CD8-positive, alpha-beta memory T cell (primary cell): ENCODE data around the gene GARS1. TPM values are rescaled to one million over a fixed set of nuclear protein-coding genes. Genes with fewer than 3 reads are reported as not detected.
A peak's percentile ranks its signal among the peaks of the same experiment; 100 is the strongest.
"Not testable (repeated sequence)": the region's sequence is repeated elsewhere in the genome, so short reads cannot be mapped to it uniquely, and the experiment has no call there.

ENCODE experiments used
- CTCF ChIA-PET: fragments of 350-600 bp; sonication (Branson Sonifier 250); formaldehyde crosslinking; loops from one replicate; lab custom pipeline; 2021; ENCODE audit warnings: antibody characterized with exemption; lab: Charles Lee
- POLR2A ChIA-PET: fragments of 350-600 bp; sonication (Branson Sonifier 250); formaldehyde crosslinking; loops from one replicate; lab custom pipeline; 2021; ENCODE audit warnings: antibody characterized with exemption; lab: Charles Lee
- DNase-seq, 5 donors: peaks; one replicate each; pipeline versions ENCODE4 v3.0.0 to v3.0.0-alpha.2; 2020 to 2022; ENCODE audit warnings: mixed read lengths in 1 of 5
- H3K27ac ChIP-seq: one replicate; pipeline ENCODE4 v1.7.0; 2013; ENCODE audit warnings: low read depth, mild to moderate bottlenecking, low read length, moderate library complexity
- H3K27me3 ChIP-seq: 2 replicates; pipeline ENCODE4 v1.7.0; 2013; ENCODE audit warnings: low read length, mild to moderate bottlenecking; ENCODE audit not compliant: insufficient read depth, poor library complexity, severe bottlenecking
- H3K36me3 ChIP-seq: 2 replicates; pipeline ENCODE4 v1.7.0; 2013; ENCODE audit warnings: mild to moderate bottlenecking, low read length, moderate library complexity; ENCODE audit not compliant: insufficient read depth
- H3K4me1 ChIP-seq: 2 replicates; pipeline ENCODE4 v1.7.0; 2013; ENCODE audit warnings: mild to moderate bottlenecking, low read length, moderate library complexity; ENCODE audit not compliant: insufficient read depth
- H3K4me3 ChIP-seq: 2 replicates; pipeline ENCODE4 v1.7.0; 2013; ENCODE audit warnings: mild to moderate bottlenecking, low read length
- H3K9me3 ChIP-seq: 2 replicates; pipeline ENCODE4 v1.7.0; 2013; ENCODE audit warnings: mild to moderate bottlenecking, low read length
- H3K27ac Mint-ChIP-seq, 8 donors: one replicate each; pipeline ENCODE4 v1.8.0; 2020 to 2021; ENCODE audit warnings: mixed read lengths in 8 of 8, mild to moderate bottlenecking in 6 of 8, inconsistent platforms in 3 of 8, moderate library complexity in 3 of 8
- H3K27me3 Mint-ChIP-seq, 2 donors: one replicate each; pipeline ENCODE4 v1.8.0; 2020 to 2021; ENCODE audit warnings: mixed read lengths in 2 of 2, mild to moderate bottlenecking in 1 of 2, moderate library complexity in 1 of 2
- H3K36me3 Mint-ChIP-seq, 3 donors: one replicate each; pipeline ENCODE4 v1.8.0; 2020 to 2021; ENCODE audit warnings: mixed read lengths in 3 of 3, inconsistent platforms in 1 of 3, mild to moderate bottlenecking in 1 of 3
- H3K4me1 Mint-ChIP-seq, 3 donors: one replicate each; pipeline ENCODE4 v1.8.0; 2020 to 2021; ENCODE audit warnings: mixed read lengths in 3 of 3, inconsistent platforms in 1 of 3, mild to moderate bottlenecking in 1 of 3
- H3K4me3 Mint-ChIP-seq, 7 donors: one replicate each; pipeline ENCODE4 v1.8.0; 2020 to 2021; ENCODE audit warnings: mixed read lengths in 7 of 7, mild to moderate bottlenecking in 6 of 7, moderate library complexity in 4 of 7, inconsistent platforms in 2 of 7
- H3K9me3 Mint-ChIP-seq, 5 donors: one replicate each; pipeline ENCODE4 v1.8.0; 2020 to 2022; ENCODE audit warnings: mixed read lengths in 5 of 5, mild to moderate bottlenecking in 3 of 5, moderate library complexity in 2 of 5, inconsistent platforms in 1 of 5
- polyA plus RNA-seq: library from polyadenylated mRNA; unstranded; fragments of 300-500 nt; fragmentation: Illumina TruSeq; gene quantifications from one replicate; pipeline ENCODE4 v1.2.3, GENCODE V29; 2021
- total RNA-seq, 2 experiments: library from RNA; stranded (reverse); gene quantifications; one replicate each; pipeline ENCODE4 v1.2.3, GENCODE V29; 2021

The GARS1 gene
- total and polyA plus RNA-seq, 3 experiments from 2014 or later = 92.0 to 329 (median 311) TPM

DNA sequence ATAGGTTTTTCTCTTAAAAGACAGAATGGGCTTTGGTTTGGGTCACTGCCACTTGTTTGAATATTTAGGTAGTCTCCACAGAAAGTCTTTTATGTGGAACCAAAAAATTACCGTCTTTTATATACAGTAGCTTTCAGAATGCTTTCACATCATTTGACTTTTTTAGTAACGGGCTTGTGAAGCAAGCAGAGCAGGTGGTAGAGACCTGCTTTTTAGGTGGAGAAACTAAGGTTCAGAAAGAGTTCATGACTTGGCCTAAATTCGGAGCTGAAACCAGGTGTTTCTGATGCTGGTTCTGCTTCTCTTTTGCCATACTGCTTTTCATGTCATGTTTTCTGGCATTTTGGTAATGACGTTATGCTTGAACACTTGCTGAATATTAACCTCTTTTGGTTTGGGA, 36.3 kb downstream of the GARS1 start:
- Mint-ChIP-seq H3K27ac (peak overlapping the region in 1 of 8 donors; percentile 6), H3K4me1 (peaks cover 0 to 10% (median 0%) of the 10 kb centered on the region in 3 donors)

DNA sequence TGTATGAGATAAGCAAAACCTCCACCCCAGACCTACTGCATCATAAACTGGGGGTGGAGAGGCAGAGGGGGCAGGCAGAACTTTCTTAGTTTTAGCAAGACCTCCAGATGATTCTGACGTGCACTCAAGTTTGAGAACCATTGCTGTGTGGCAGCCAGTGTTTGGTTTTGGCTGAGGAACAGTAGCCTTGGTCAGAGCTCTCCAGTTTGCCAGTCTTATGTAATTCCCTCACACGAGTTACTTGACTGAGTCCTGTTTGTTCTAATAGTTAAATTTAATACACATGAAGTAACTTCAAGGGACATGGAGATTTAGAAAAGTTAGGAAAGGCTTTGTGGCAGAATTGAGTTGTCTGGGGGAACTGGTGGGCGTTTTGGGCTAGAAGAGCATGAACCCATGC, 38.5 kb downstream of the GARS1 start:
- DNase-seq = no peak
- Histone ChIP-seq H3K27me3 (no peaks in the 10 kb centered on the region), H3K4me3 (no peak overlapping the region), H3K36me3 (peaks cover 49% of the 10 kb centered on the region), H3K9me3 (no peaks in the 10 kb centered on the region), H3K27ac (no peak overlapping the region), H3K4me1 (no peaks in the 10 kb centered on the region)
- H3K9me3 Mint-ChIP-seq = peaks cover 0 to 2% (median 0%) of the 10 kb centered on the region in 5 donors
- ChIA-PET CTCF (interaction anchor here (1.5 kb wide), 1 partner anchor 107 kb away, joined by 6 read pairs; no protein-coding TSS in a partner anchor), POLR2A (no interaction called here)
- H3K36me3 Mint-ChIP-seq = peaks cover 23 to 74% (median 34%) of the 10 kb centered on the region in 3 donors
- H3K27me3 Mint-ChIP-seq = no peaks in the 10 kb centered on the region
- peak overlapping the region in 3 of 8 donors; percentile 35 to 71 (median 57) for H3K27ac Mint-ChIP-seq
- no peak overlapping the region for H3K4me3 Mint-ChIP-seq
- H3K4me1 Mint-ChIP-seq = peaks cover 0 to 3% (median 0%) of the 10 kb centered on the region in 3 donors

More for the DNA sequence above, 36.3 kb downstream of the GARS1 start:
- CTCF ChIA-PET = no interaction called here
- no peak overlapping the region for H3K4me3 ChIP-seq
- peaks cover 23 to 89% (median 37%) of the 10 kb centered on the region in 3 donors for H3K36me3 Mint-ChIP-seq
- DNase-seq = no peak
- H3K4me1 ChIP-seq = no peaks in the 10 kb centered on the region
- H3K9me3 Mint-ChIP-seq = peaks cover 0 to 2% (median 0%) of the 10 kb centered on the region in 5 donors
- no peaks in the 10 kb centered on the region for H3K27me3 ChIP-seq
- H3K27ac ChIP-seq = no peak overlapping the region
- H3K9me3 ChIP-seq = no peaks in the 10 kb centered on the region
- no peak overlapping the region for H3K4me3 Mint-ChIP-seq
- peaks cover 60% of the 10 kb centered on the region for H3K36me3 ChIP-seq
- POLR2A ChIA-PET = no interaction called here
- H3K27me3 Mint-ChIP-seq = no peaks in the 10 kb centered on the region

GRCh38 chr7:30634193-30634626, 39.5 kb downstream of the GARS1 start:
- Histone ChIP-seq H3K27me3 (no peaks in the 10 kb centered on the region), H3K4me1 (no peaks in the 10 kb centered on the region), H3K36me3 (peaks cover 39% of the 10 kb centered on the region), H3K9me3 (no peaks in the 10 kb centered on the region), H3K4me3 (no peak overlapping the region), H3K27ac (no peak overlapping the region)
- Mint-ChIP-seq H3K4me3 (no peak overlapping the region), H3K27ac (peak overlapping the region in 3 of 8 donors; percentile 7 to 10 (median 7)), H3K9me3 (peaks cover 0 to 2% (median 0%) of the 10 kb centered on the region in 5 donors), H3K36me3 (peaks cover 18 to 64% (median 31%) of the 10 kb centered on the region in 3 donors), H3K27me3 (no peaks in the 10 kb centered on the region), H3K4me1 (peaks cover 0 to 3% (median 0%) of the 10 kb centered on the region in 3 donors)
- ChIA-PET POLR2A (no interaction called here), CTCF (interaction anchor here (1.3 kb wide), 1 partner anchor 107 kb away, joined by 3 read pairs; no protein-coding TSS in a partner anchor)
- DNase-seq = no peak

DNA sequence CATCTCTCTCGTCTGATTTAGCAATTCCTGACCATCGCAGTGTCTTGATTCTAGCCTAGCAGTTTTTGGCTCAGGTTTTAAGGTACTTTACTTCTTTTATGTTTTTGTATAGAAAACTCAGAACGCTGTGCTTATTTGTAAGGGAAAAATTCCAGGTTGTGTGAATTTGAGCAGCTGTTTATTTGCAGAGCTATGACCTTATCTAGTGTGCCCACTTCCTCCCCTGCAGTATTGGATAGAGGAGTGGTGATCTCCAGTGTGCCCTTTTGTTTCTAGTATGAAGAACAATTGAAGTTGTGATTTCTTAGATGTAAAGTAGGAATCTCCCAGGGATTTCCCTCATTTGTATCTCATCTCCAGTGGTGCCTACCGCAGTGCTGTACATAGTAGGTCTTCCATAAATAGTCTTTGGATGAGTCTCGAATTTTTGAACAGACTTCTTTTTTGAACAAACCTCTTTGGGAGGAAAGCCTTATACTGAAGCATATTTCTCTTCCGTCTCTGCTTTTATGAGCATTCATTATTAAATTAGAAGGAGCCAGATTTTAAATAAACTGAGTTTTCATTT, 40.0 kb downstream of the GARS1 start:
- ChIA-PET POLR2A (no interaction called here), CTCF (interaction anchor here (1.3 kb wide), 1 partner anchor 107 kb away, joined by 3 read pairs; no protein-coding TSS in a partner anchor)

DNA sequence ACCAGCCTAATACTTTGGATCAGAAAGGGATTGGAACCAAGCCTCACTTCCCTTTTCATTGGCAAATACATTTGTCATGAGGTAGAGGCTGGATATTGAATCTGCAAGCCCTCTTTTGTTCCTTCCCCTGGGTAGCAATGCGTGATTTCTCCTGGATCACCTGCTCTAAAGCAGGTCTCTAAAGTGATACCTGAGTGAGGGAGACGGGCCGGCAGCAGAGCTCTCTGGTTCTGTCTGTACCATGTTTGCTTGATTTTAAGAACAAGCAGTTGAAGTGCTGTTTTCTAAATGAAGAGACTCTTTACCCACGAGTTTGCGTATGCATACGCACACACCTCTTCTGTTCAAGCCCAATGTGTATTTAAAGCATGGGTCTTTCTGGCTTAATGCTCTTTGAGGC, 41.1 kb downstream of the GARS1 start:
- peaks cover 33% of the 10 kb centered on the region for H3K36me3 ChIP-seq
- H3K4me1 Mint-ChIP-seq = peaks cover 0 to 3% (median 0%) of the 10 kb centered on the region in 3 donors
- H3K36me3 Mint-ChIP-seq = peaks cover 18 to 54% (median 27%) of the 10 kb centered on the region in 3 donors
- no peak for DNase-seq
- H3K27ac Mint-ChIP-seq = no peak overlapping the region
- H3K27ac ChIP-seq = no peak overlapping the region
- H3K9me3 Mint-ChIP-seq = peaks cover 0 to 2% (median 0%) of the 10 kb centered on the region in 5 donors
- H3K4me1 ChIP-seq = no peaks in the 10 kb centered on the region
- H3K4me3 ChIP-seq = no peak overlapping the region
- no peaks in the 10 kb centered on the region for H3K9me3 ChIP-seq
- ChIA-PET POLR2A (no interaction called here), CTCF (no interaction called here)
- H3K4me3 Mint-ChIP-seq = no peak overlapping the region
- no peaks in the 10 kb centered on the region for H3K27me3 ChIP-seq
- H3K27me3 Mint-ChIP-seq = no peaks in the 10 kb centered on the region

More for the DNA sequence above, 40.0 kb downstream of the GARS1 start:
- Histone ChIP-seq H3K9me3 (no peaks in the 10 kb centered on the region), H3K4me3 (no peak overlapping the region), H3K27ac (no peak overlapping the region), H3K4me1 (no peaks in the 10 kb centered on the region), H3K27me3 (no peaks in the 10 kb centered on the region), H3K36me3 (peaks cover 34% of the 10 kb centered on the region)
- peak overlapping the region in 1 of 8 donors; percentile 30 for H3K27ac Mint-ChIP-seq
- DNase-seq = no peak
- peaks cover 0 to 2% (median 0%) of the 10 kb centered on the region in 5 donors for H3K9me3 Mint-ChIP-seq
- no peak overlapping the region for H3K4me3 Mint-ChIP-seq
- H3K27me3 Mint-ChIP-seq = no peaks in the 10 kb centered on the region
- peaks cover 0 to 3% (median 0%) of the 10 kb centered on the region in 3 donors for H3K4me1 Mint-ChIP-seq
- peaks cover 18 to 61% (median 31%) of the 10 kb centered on the region in 3 donors for H3K36me3 Mint-ChIP-seq

DNA sequence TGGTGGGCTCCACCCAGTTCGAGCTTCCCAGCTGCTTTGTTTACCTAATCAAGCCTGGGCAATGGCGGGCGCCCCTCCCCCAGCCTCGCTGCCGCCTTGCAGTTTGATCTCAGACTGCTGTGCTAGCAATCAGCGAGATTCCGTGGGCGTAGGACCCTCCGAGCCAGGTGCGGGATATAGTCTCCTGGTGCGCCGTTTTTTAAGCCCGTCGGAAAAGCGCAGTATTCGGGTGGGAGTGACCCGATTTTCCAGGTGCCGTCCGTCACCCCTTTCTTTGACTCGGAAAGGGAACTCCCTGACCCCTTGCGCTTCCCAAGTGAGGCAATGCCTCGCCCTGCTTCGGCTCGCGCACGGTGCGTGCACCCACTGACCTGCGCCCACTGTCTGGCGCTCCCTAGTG, 47.6 kb downstream of the GARS1 start:
- H3K4me3 ChIP-seq, CTCF ChIA-PET, POLR2A ChIA-PET, H3K9me3 ChIP-seq, H3K27me3 Mint-ChIP-seq, H3K4me1 ChIP-seq, H3K27ac Mint-ChIP-seq, H3K4me1 Mint-ChIP-seq, H3K9me3 Mint-ChIP-seq, H3K4me3 Mint-ChIP-seq, DNase-seq, H3K27me3 ChIP-seq, H3K27ac ChIP-seq, H3K36me3 ChIP-seq: not testable (repeated sequence)
- H3K36me3 Mint-ChIP-seq = peaks cover 4 to 29% (median 7%) of the 10 kb centered on the region in 3 donors

DNA sequence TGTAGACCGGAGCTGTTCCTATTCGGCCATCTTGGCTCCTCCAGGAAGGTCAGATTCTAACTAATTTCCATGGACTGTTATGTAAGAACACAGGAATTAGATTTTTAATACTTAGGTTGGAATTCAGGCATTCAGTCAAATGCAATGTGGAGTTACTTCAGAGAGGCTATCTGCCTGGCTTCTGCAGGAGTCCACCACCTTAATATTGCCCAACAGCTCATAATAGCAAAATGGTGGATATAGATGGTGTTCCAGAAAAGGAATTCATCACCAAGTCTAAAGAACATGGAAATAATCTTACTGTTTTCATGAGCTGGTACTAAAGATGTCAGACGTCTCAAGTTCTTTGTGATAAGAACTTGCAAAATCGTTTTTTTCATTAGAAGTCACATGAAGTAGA, 48.1 kb downstream of the GARS1 start:
- H3K27me3 ChIP-seq = no peaks in the 10 kb centered on the region
- no peak overlapping the region for H3K27ac ChIP-seq
- no peaks in the 10 kb centered on the region for H3K36me3 ChIP-seq
- no peak overlapping the region for H3K4me3 ChIP-seq
- H3K9me3 ChIP-seq = no peaks in the 10 kb centered on the region
- ChIA-PET CTCF (no interaction called here), POLR2A (no interaction called here)
- DNase-seq = no peak
- Mint-ChIP-seq H3K4me3 (no peak overlapping the region), H3K9me3 (no peaks in the 10 kb centered on the region), H3K36me3 (peaks cover 4 to 29% (median 7%) of the 10 kb centered on the region in 3 donors), H3K27me3 (no peaks in the 10 kb centered on the region), H3K4me1 (no peaks in the 10 kb centered on the region), H3K27ac (no peak overlapping the region)
- no peaks in the 10 kb centered on the region for H3K4me1 ChIP-seq

- DNase-seq = no peak
- POLR2A ChIA-PET = no interaction called here
These were observed 49.7 kb downstream of the GARS1 start for GRCh38 chr7:30644286-30644955.

More at GRCh38 chr7:30644286-30644955, 49.7 kb downstream of the GARS1 start:
- H3K4me1 Mint-ChIP-seq = no peaks in the 10 kb centered on the region
- H3K4me3 ChIP-seq = no peak overlapping the region
- H3K9me3 Mint-ChIP-seq = no peaks in the 10 kb centered on the region
- no peaks in the 10 kb centered on the region for H3K27me3 Mint-ChIP-seq
- CTCF ChIA-PET = interaction anchor here (1.1 kb wide), 1 partner anchor 15 kb away, joined by 3 read pairs; no protein-coding TSS in a partner anchor
- no peak overlapping the region for H3K4me3 Mint-ChIP-seq
- H3K27me3 ChIP-seq = no peaks in the 10 kb centered on the region
- H3K36me3 Mint-ChIP-seq = peaks cover 4 to 28% (median 8%) of the 10 kb centered on the region in 3 donors
- H3K27ac ChIP-seq = no peak overlapping the region
- peak overlapping the region in 1 of 8 donors; percentile 48 for H3K27ac Mint-ChIP-seq
- H3K9me3 ChIP-seq = no peaks in the 10 kb centered on the region
- no peaks in the 10 kb centered on the region for H3K4me1 ChIP-seq
- H3K36me3 ChIP-seq = no peaks in the 10 kb centered on the region
